SK-N-SH (cell line): ENCODE results near the gene ARAP1. TPM values are rescaled to one million over a fixed set of nuclear protein-coding genes. Genes with fewer than 3 reads are reported as not detected.

Source experiments
- CTCF ChIA-PET: fragments of 300-600, 350-600 bp; formaldehyde crosslinking; extraction: SDS; loops from one replicate; lab custom pipeline; 2021; lab: Yijun Ruan, JAX
- POLR2A ChIA-PET: fragments of 350-600 bp; sonication (Branson Sonifier 250); formaldehyde crosslinking; extraction: SDS; loops from one replicate; lab custom pipeline; 2020; ENCODE audit warnings: antibody characterized with exemption, inconsistent platforms; lab: Yijun Ruan, JAX
- DNase-seq: peaks from one replicate; pipeline ENCODE4 v3.0.0; 2012
- H2AFZ ChIP-seq: fragments of 200-600 bp; sonication (generic); 2 replicates; pipeline ENCODE4 v1.8.1; 2016; ENCODE audit warnings: antibody characterized with exemption, mild to moderate bottlenecking, low read depth
- H3F3A ChIP-seq: fragments of 200-600 bp; sonication (generic); replicated peaks from 2 replicates; pipeline ENCODE3; 2016; ENCODE audit warnings: antibody characterized with exemption, mild to moderate bottlenecking; ENCODE audit not compliant: insufficient read depth
- H3K27ac ChIP-seq, 2 experiments: fragments of 200-500 bp in 1 of 2; fragments of 200-600 bp in 1 of 2; sonication (Bioruptor generic) in 1 of 2; sonication (generic), shearing (Covaris generic) in 1 of 2; 2 replicates each; pipeline versions ENCODE4 v1.5.1 to v1.6.1; 2014 to 2016; ENCODE audit warnings: low read depth in 2 of 2, inconsistent platforms in 1 of 2, low read length in 1 of 2, mild to moderate bottlenecking in 1 of 2, mixed read lengths in 1 of 2
- H3K27me3 ChIP-seq: fragments of 200-600 bp; sonication (generic), shearing (Covaris generic); 2 replicates; pipeline ENCODE4 v1.6.1; 2016; ENCODE audit warnings: mixed run types; ENCODE audit not compliant: insufficient read depth
- H3K36me3 ChIP-seq, 2 experiments: fragments of 200-500 bp in 1 of 2; fragments of 200-600 bp in 1 of 2; sonication (Bioruptor generic) in 1 of 2; sonication (generic) in 1 of 2; replicated peaks in 1 of 2; 2 replicates each; pipeline versions ENCODE3 to v1.5.1; 2014 to 2016; ENCODE audit warnings: low read length in 1 of 2, mild to moderate bottlenecking in 1 of 2; ENCODE audit not compliant: insufficient read depth in 2 of 2, control insufficient read depth in 1 of 2
- H3K4me1 ChIP-seq, 2 experiments: fragments of 200-500 bp in 1 of 2; fragments of 200-600 bp in 1 of 2; sonication (Bioruptor generic) in 1 of 2; sonication (generic), shearing (Covaris generic) in 1 of 2; 2 replicates each; pipeline versions ENCODE4 v1.5.1 to v1.6.1; 2014 to 2016; ENCODE audit warnings: low read depth in 1 of 2, low read length in 1 of 2, mixed run types in 1 of 2; ENCODE audit not compliant: insufficient read depth in 2 of 2, control insufficient read depth in 1 of 2
- H3K4me2 ChIP-seq: fragments of 200-600 bp; sonication (generic), shearing (Covaris generic); 2 replicates; pipeline ENCODE4 v1.6.1; 2017; ENCODE audit warnings: mixed run types
- H3K4me3 ChIP-seq, 2 experiments: fragments of 200-500 bp in 1 of 2; fragments of 200-600 bp in 1 of 2; sonication (Bioruptor generic) in 1 of 2; sonication (generic), shearing (Covaris generic) in 1 of 2; 2 replicates each; pipeline versions ENCODE4 v1.5.1 to v1.8.1; 2014 to 2016; ENCODE audit warnings: low read depth in 2 of 2, inconsistent platforms in 1 of 2, low read length in 1 of 2, mild to moderate bottlenecking in 1 of 2, mixed read lengths in 1 of 2, moderate library complexity in 1 of 2
- H3K79me2 ChIP-seq: fragments of 200-600 bp; sonication (generic); 2 replicates; pipeline ENCODE4 v1.8.1; 2017; ENCODE audit warnings: mild to moderate bottlenecking; ENCODE audit not compliant: insufficient read depth
- H3K9ac ChIP-seq: fragments of 200-600 bp; sonication (generic); 2 replicates; pipeline ENCODE4 v1.6.1; 2017; ENCODE audit warnings: mixed run types
- H3K9me2 ChIP-seq: fragments of 200-600 bp; sonication (generic); 2 replicates; pipeline ENCODE4 v1.6.1; 2017; ENCODE audit warnings: mixed run types
- H3K9me3 ChIP-seq: fragments of 200-600 bp; sonication (generic); 2 replicates; pipeline ENCODE4 v1.6.1; 2017; ENCODE audit warnings: mixed run types, mild to moderate bottlenecking, moderate library complexity
- H4K20me1 ChIP-seq: fragments of 200-600 bp; sonication (generic); 2 replicates; pipeline ENCODE4 v1.6.1; 2017; ENCODE audit warnings: mild to moderate bottlenecking, mixed run types; ENCODE audit not compliant: insufficient read depth
- CHD2 ChIP-seq: fragments of 150-350 bp; IDR thresholded peaks from 2 replicates; pipeline ENCODE4 v1.6.1; 2018; ENCODE audit warnings: low read length; ENCODE audit not compliant: partially characterized antibody
- CTCF ChIP-seq: fragments of 200-600 bp; sonication (generic); IDR thresholded peaks from 2 replicates; pipeline ENCODE4 v1.6.1; 2017; ENCODE audit warnings: antibody characterized with exemption, mild to moderate bottlenecking, moderate library complexity
- EP300 ChIP-seq, 2 experiments: IDR thresholded peaks; 2 replicates each; pipeline versions ENCODE4 v1.4.0 to v1.6.1; 2012; ENCODE audit warnings: borderline replicate concordance in 1 of 2, low read depth in 1 of 2, low read length in 1 of 2
- EZH2phosphoT487 ChIP-seq: fragments of 200-600 bp; sonication (generic); IDR thresholded peaks from 2 replicates; pipeline ENCODE4 v1.6.1; 2017; ENCODE audit warnings: low read depth, mixed run types, mild to moderate bottlenecking, antibody characterized with exemption, moderate library complexity, borderline replicate concordance
- FOSL2 ChIP-seq: IDR thresholded peaks from 2 replicates; pipeline ENCODE4 v1.4.0; 2012; ENCODE audit warnings: low read depth, mild to moderate bottlenecking, moderate library complexity, borderline replicate concordance
- FOXJ3 ChIP-seq: sonication (generic); formaldehyde crosslinking; IDR thresholded peaks from 2 replicates; pipeline ENCODE4 v1.5.1; 2020; ENCODE audit warnings: mild to moderate bottlenecking, missing genetic modification reagents
- JUND ChIP-seq: IDR thresholded peaks from 2 replicates; pipeline ENCODE4 v1.4.0; 2012
- MEF2A ChIP-seq: IDR thresholded peaks from 2 replicates; pipeline ENCODE4 v1.4.0; 2012; ENCODE audit warnings: low read depth, borderline replicate concordance
- RAD21 ChIP-seq: IDR thresholded peaks from 2 replicates; pipeline ENCODE4 v1.6.1; 2012; ENCODE audit warnings: mild to moderate bottlenecking, low read length
- RCOR1 ChIP-seq: fragments of 150-350 bp; IDR thresholded peaks from 2 replicates; pipeline ENCODE4 v1.6.1; 2017; ENCODE audit warnings: antibody characterized with exemption, low read length
- REST ChIP-seq: IDR thresholded peaks from 2 replicates; pipeline ENCODE4 v1.6.1; 2012; ENCODE audit warnings: mild to moderate bottlenecking, low read depth, low read length, moderate library complexity
- SIN3A ChIP-seq: IDR thresholded peaks from 2 replicates; pipeline ENCODE4 v1.6.1; 2012; ENCODE audit warnings: low read depth, mild to moderate bottlenecking, low read length, moderate library complexity, borderline replicate concordance
- SMC3 ChIP-seq: IDR thresholded peaks from 2 replicates; pipeline ENCODE4 v1.6.1; 2012; ENCODE audit warnings: low read depth, low read length, improper control_type of control experiment
- TEAD4 ChIP-seq: IDR thresholded peaks from 2 replicates; pipeline ENCODE4 v1.4.0; 2012; ENCODE audit warnings: mild to moderate bottlenecking, borderline replicate concordance; ENCODE audit not compliant: insufficient read depth
- USF1 ChIP-seq: IDR thresholded peaks from 2 replicates; pipeline ENCODE4 v1.4.0; 2012; ENCODE audit warnings: low read depth, borderline replicate concordance
- USF2 ChIP-seq: fragments of 150-350 bp; IDR thresholded peaks from 2 replicates; pipeline ENCODE4 v1.6.1; 2017; ENCODE audit warnings: antibody characterized with exemption, low read length, low read depth, borderline replicate concordance
- ZBTB33 ChIP-seq: IDR thresholded peaks from 2 replicates; pipeline ENCODE4 v1.4.0; 2012; ENCODE audit warnings: low read depth, borderline replicate concordance
- WGBS: methylation state at CpG from one replicate; pipeline ENCODE4 v1.1.6; 2017; ENCODE audit warnings: low lambda C conversion rate; 5-methylcytosine and 5-hydroxymethylcytosine counted together
- polyA plus RNA-seq, 3 experiments: library from polyadenylated mRNA; depleted of rRNA; stranded (reverse); fragments of >200 nt; gene quantifications; 2 replicates each; pipeline ENCODE4 v1.2.3, GENCODE V29; 2012

The ARAP1 gene
- polyA plus RNA-seq, 1 of the 3 experiments (the other 2 are of a cell fraction), result 56.6 TPM

- H3K9me3 ChIP-seq, result no peaks in the 10 kb centered on the region
- H3K4me3 ChIP-seq, result no peak overlapping the region
- no peaks in the 10 kb centered on the region for H4K20me1 ChIP-seq
- TF ChIP-seq SIN3A (no peak), FOSL2 (no peak), RAD21 (no peak), CTCF (no peak), REST (no peak), ZBTB33 (no peak), EP300 (IDR thresholded peaks at IDR 0.05; ENCODE audit: borderline replicate concordance in 1 of 2, low read depth in 1 of 2, low read length in 1 of 2) (no peak), JUND (no peak), MEF2A (no peak), TEAD4 (no peak), CHD2 (no peak), USF2 (no peak), FOXJ3 (CRISPR knock-in tag) (no peak), EZH2phosphoT487 (no peak), SMC3 (no peak), RCOR1 (no peak), USF1 (no peak)
- TF ChIP-seq, all 33 proteins: peak for 0
- DNase-seq, result no peak
- Histone ChIP-seq H3F3A (no peaks in the 10 kb centered on the region), H3K27me3 (no peaks in the 10 kb centered on the region), H2AFZ (no peak overlapping the region), H3K27ac (no peak overlapping the region), H3K9me2 (no peaks in the 10 kb centered on the region), H3K79me2 (no peaks in the 10 kb centered on the region), H3K9ac (no peak overlapping the region), H3K4me1 (peaks cover 0 to 12% of the 10 kb centered on the region in 2 experiments; a peak in 1 of 4 replicates), H3K4me2 (no peak overlapping the region), H3K36me3 (peaks cover 7 to 37% of the 10 kb centered on the region in 2 experiments)
- ChIA-PET CTCF (interaction anchor here (0.9 to 1.5 kb wide), 3 partner anchors 22 to 234 kb away, joined by 3 to 7 read pairs (median 3); no protein-coding TSS in a partner anchor), POLR2A (no interaction called here)
- WGBS, result 94% methylated on average over 11 of the region's 12 CpGs
Measured at GRCh38 chr11:72705442-72706365, 46.5 kb downstream of the ARAP1 start.
